ENCODE data around the gene EXD2.

DNA sequence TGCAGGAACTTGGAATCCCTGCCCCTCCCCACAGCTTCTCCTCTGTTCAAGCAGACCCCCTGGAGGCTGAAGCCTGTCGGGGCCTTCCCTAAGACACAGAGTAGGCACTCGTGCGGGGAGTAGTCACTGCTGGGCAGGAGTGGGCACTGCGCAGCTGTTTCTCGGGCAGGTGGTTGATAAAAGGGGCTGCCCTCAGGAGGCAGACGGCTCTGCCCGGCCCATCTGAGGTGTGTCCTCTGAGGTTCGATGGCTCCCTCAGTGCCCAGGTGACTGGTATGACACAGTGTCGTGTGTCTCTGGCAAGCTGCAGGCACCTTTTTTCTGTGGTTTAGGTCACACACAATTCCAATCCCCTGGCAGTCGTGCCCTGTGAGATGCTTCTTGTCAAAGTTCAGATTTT is 78.8 kb downstream of the EXD2 start:
- TF ChIP-seq, protein P1, sequence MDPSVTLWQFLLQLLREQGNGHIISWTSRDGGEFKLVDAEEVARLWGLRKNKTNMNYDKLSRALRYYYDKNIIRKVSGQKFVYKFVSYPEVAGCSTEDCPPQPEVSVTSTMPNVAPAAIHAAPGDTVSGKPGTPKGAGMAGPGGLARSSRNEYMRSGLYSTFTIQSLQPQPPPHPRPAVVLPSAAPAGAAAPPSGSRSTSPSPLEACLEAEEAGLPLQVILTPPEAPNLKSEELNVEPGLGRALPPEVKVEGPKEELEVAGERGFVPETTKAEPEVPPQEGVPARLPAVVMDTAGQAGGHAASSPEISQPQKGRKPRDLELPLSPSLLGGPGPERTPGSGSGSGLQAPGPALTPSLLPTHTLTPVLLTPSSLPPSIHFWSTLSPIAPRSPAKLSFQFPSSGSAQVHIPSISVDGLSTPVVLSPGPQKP (IDR thresholded peaks at IDR 0.05; ENCODE audit: low read depth, low read length) = no peak
- TF ChIP-seq, protein P2, sequence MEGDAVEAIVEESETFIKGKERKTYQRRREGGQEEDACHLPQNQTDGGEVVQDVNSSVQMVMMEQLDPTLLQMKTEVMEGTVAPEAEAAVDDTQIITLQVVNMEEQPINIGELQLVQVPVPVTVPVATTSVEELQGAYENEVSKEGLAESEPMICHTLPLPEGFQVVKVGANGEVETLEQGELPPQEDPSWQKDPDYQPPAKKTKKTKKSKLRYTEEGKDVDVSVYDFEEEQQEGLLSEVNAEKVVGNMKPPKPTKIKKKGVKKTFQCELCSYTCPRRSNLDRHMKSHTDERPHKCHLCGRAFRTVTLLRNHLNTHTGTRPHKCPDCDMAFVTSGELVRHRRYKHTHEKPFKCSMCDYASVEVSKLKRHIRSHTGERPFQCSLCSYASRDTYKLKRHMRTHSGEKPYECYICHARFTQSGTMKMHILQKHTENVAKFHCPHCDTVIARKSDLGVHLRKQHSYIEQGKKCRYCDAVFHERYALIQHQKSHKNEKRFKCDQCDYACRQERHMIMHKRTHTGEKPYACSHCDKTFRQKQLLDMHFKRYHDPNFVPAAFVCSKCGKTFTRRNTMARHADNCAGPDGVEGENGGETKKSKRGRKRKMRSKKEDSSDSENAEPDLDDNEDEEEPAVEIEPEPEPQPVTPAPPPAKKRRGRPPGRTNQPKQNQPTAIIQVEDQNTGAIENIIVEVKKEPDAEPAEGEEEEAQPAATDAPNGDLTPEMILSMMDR (IDR thresholded peaks at IDR 0.05) = no peak
- TF ChIP-seq HEYL (CRISPR knock-in tag; IDR thresholded peaks at IDR 0.05) (no peak), CEBPB (IDR thresholded peaks at IDR 0.05) (no peak), KDM1A (IDR thresholded peaks at IDR 0.05; ENCODE audit: low read depth) (no peak), POLR2A (IDR thresholded peaks at IDR 0.05; ENCODE audit: low read length) (no peak)
- TF ChIP-seq, protein P3, sequence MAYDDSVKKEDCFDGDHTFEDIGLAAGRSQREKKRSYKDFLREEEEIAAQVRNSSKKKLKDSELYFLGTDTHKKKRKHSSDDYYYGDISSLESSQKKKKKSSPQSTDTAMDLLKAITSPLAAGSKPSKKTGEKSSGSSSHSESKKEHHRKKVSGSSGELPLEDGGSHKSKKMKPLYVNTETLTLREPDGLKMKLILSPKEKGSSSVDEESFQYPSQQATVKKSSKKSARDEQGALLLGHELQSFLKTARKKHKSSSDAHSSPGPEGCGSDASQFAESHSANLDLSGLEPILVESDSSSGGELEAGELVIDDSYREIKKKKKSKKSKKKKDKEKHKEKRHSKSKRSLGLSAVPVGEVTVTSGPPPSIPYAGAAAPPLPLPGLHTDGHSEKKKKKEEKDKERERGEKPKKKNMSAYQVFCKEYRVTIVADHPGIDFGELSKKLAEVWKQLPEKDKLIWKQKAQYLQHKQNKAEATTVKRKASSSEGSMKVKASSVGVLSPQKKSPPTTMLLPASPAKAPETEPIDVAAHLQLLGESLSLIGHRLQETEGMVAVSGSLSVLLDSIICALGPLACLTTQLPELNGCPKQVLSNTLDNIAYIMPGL (CRISPR knock-in tag; IDR thresholded peaks at IDR 0.05; ENCODE audit: borderline replicate concordance) = no peak
- TF ChIP-seq, protein P4, sequence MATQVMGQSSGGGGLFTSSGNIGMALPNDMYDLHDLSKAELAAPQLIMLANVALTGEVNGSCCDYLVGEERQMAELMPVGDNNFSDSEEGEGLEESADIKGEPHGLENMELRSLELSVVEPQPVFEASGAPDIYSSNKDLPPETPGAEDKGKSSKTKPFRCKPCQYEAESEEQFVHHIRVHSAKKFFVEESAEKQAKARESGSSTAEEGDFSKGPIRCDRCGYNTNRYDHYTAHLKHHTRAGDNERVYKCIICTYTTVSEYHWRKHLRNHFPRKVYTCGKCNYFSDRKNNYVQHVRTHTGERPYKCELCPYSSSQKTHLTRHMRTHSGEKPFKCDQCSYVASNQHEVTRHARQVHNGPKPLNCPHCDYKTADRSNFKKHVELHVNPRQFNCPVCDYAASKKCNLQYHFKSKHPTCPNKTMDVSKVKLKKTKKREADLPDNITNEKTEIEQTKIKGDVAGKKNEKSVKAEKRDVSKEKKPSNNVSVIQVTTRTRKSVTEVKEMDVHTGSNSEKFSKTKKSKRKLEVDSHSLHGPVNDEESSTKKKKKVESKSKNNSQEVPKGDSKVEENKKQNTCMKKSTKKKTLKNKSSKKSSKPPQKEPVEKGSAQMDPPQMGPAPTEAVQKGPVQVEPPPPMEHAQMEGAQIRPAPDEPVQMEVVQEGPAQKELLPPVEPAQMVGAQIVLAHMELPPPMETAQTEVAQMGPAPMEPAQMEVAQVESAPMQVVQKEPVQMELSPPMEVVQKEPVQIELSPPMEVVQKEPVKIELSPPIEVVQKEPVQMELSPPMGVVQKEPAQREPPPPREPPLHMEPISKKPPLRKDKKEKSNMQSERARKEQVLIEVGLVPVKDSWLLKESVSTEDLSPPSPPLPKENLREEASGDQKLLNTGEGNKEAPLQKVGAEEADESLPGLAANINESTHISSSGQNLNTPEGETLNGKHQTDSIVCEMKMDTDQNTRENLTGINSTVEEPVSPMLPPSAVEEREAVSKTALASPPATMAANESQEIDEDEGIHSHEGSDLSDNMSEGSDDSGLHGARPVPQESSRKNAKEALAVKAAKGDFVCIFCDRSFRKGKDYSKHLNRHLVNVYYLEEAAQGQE (IDR thresholded peaks at IDR 0.05) = no peak
